Esophagus muscularis mucosa (tissue), 4 donors: ENCODE results near the gene UBALD1. TPM values are rescaled to one million over a fixed set of nuclear protein-coding genes. Genes with fewer than 3 reads are reported as not detected.

Experiments used
- DNase-seq: peaks from one replicate; pipeline ENCODE4 v3.0.0-alpha.2; 2017; ENCODE audit errors: extremely low spot score
- H3K27ac ChIP-seq, 4 donors: fragments of 200-600 bp; sonication (generic); replicated peaks in 1 of 4; 1 replicate in 3 of 4; 2 replicates in 1 of 4; pipeline ENCODE4 v1.5.1; 2016 to 2019; ENCODE audit warnings: mild to moderate bottlenecking in 1 of 4
- H3K27me3 ChIP-seq, 4 donors: fragments of 200-600 bp; sonication (generic); one replicate each; pipeline versions ENCODE4 v1.5.1 to v1.6.0; 2016 to 2019
- H3K36me3 ChIP-seq, 4 donors: fragments of 200-600 bp; sonication (generic); one replicate each; pipeline ENCODE4 v1.5.1; 2016 to 2019
- H3K4me1 ChIP-seq, 4 donors: fragments of 200-600 bp; sonication (generic); one replicate each; pipeline ENCODE4 v1.5.1; 2016 to 2019
- H3K4me3 ChIP-seq, 4 donors: fragments of 200-600 bp; sonication (generic); 1 replicate in 2 of 4; 2 replicates in 2 of 4; pipeline ENCODE4 v1.5.1; 2016 to 2019; ENCODE audit warnings: mild to moderate bottlenecking in 4 of 4, moderate library complexity in 1 of 4
- H3K9me3 ChIP-seq, 4 donors: fragments of 200-600 bp; sonication (generic); 1 replicate in 3 of 4; 2 replicates in 1 of 4; pipeline ENCODE4 v1.5.1; 2016 to 2019
- EP300 ChIP-seq: sonication (generic); formaldehyde crosslinking; IDR thresholded peaks from one replicate; pipeline ENCODE4 v1.6.1; 2017; ENCODE audit warnings: antibody characterized with exemption
- POLR2A ChIP-seq: fragments of 450-650 bp; IDR thresholded peaks from one replicate; pipeline ENCODE4 v1.6.1; 2017; ENCODE audit warnings: antibody characterized with exemption, moderate library complexity, mild to moderate bottlenecking, low read depth
- POLR2AphosphoS5 ChIP-seq, 2 donors: sonication (generic); formaldehyde crosslinking; IDR thresholded peaks; one replicate each; pipeline ENCODE4 v1.6.1; 2017; ENCODE audit warnings: antibody characterized with exemption in 2 of 2
- WGBS: methylation state at CpG from one replicate; pipeline ENCODE4 v1.1.5; 2018; 5-methylcytosine and 5-hydroxymethylcytosine counted together
- intact Hi-C: fragments of 100-400 bp; cut with DNase I; formaldehyde crosslinking; loops from one replicate; pipeline ENCODE4 v1.15.1; 2023
- total RNA-seq, 4 donors: library from RNA; depleted of rRNA; stranded (reverse); fragments of >200 nt; gene quantifications; one replicate each; pipeline versions ENCODE4 v1.1.0 to v1.2.1, GENCODE V29; 2016
- TF ChIP-seq, protein P1 (sequence below), 3 experiments: fragments of 200-600 bp in 2 of 3; fragments of 450-650 bp in 1 of 3; sonication (generic) in 2 of 3; IDR thresholded peaks; one replicate each; pipeline ENCODE4 v1.5.1; 2017 to 2019; ENCODE audit warnings: antibody characterized with exemption in 3 of 3, mild to moderate bottlenecking in 2 of 3, moderate library complexity in 1 of 3

The UBALD1 gene
- total RNA-seq, 4 donors from 2014 or later = 11.2 to 34.6 (median 17.9) TPM

DNA sequence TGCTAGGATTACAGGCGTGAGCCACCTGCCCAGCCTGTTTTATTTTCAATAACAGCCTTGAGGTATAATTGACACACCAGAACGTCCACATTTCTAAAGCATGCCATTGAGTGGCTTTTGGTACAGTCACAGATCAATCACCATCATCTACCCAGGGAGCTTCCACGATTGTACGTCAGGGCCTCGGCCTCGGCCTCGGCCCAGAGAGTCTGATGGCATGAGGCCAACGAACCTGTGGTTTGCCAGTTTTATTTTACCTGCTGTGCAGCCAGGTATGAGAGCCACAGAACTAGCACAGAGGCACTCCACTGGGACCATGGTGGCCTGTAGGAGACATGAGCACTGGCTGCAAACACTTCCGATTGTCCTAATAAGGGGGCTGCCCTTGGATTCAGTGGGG is 8.3 kb downstream of the UBALD1 start:
- TF ChIP-seq EP300 = no peak
- no peak for TF ChIP-seq POLR2A
- no peak for TF ChIP-seq POLR2AphosphoS5 (IDR thresholded peaks at IDR 0.05)
- TF ChIP-seq, protein P1, sequence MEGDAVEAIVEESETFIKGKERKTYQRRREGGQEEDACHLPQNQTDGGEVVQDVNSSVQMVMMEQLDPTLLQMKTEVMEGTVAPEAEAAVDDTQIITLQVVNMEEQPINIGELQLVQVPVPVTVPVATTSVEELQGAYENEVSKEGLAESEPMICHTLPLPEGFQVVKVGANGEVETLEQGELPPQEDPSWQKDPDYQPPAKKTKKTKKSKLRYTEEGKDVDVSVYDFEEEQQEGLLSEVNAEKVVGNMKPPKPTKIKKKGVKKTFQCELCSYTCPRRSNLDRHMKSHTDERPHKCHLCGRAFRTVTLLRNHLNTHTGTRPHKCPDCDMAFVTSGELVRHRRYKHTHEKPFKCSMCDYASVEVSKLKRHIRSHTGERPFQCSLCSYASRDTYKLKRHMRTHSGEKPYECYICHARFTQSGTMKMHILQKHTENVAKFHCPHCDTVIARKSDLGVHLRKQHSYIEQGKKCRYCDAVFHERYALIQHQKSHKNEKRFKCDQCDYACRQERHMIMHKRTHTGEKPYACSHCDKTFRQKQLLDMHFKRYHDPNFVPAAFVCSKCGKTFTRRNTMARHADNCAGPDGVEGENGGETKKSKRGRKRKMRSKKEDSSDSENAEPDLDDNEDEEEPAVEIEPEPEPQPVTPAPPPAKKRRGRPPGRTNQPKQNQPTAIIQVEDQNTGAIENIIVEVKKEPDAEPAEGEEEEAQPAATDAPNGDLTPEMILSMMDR (IDR thresholded peaks at IDR 0.05) = no peak
- Histone ChIP-seq H3K27ac (no peak overlapping the region), H3K4me3 (no peak overlapping the region), H3K4me1 (peaks cover 10 to 53% (median 28%) of the 10 kb centered on the region in 4 donors), H3K9me3 (no peaks in the 10 kb centered on the region), H3K27me3 (peaks cover 0 to 5% (median 0%) of the 10 kb centered on the region in 4 donors), H3K36me3 (peaks cover 17 to 39% (median 33%) of the 10 kb centered on the region in 4 donors)
- 85% methylated on average over 9 of the region's 9 CpGs for whole genome bisulfite sequencing
- DNase-seq = no peak
- intact Hi-C loops = no loop called here

DNA sequence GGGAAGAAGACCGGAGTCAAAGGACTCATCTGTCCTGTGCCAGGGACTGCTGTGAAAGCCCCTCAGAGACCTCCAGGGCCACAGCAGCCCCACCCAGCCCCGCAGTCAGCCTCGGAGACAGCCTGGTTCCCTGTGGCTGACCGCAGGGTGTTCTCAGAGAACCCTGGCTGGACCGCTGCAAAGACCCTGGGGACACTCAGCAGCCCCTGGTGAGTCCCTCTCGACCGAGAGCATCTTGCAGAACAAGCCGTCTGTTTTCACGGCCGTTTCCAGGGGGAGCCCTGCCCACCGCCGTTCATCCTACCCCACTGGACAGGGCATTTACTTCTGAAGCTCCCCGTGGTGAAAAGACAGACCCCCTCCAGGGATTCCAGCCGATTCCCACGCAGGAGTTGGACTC is 10.3 kb downstream of the UBALD1 start:
- whole genome bisulfite sequencing = 51% methylated on average over 12 of the region's 15 CpGs
- intact Hi-C loops = no loop called here

DNA sequence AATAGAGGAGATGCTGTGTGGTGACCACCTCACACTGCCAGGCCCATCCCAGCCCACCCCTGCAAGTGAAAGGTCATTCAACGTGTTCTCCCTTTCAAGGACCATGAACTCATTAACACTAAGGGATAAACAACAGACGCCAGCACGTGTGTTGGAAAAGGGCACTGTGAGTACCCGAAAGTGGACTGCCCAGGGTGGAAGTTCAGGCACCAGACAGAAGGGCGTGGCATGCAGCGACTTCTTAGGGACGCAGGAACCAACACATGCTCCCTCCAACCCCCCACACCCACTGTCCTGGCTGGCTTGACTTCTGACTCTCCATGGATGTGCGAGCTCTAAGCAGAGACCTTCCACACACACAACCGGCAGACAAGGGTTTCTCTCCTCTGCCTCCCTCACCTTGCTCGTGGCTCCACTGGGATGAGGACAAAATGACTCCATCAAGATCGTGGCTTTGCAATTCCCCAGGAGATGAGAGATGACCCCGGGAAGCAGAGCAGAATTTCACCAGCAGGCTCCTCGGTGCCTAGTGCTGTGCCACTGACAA is 11.0 kb downstream of the UBALD1 start:
- peaks cover 7 to 39% (median 21%) of the 10 kb centered on the region in 4 donors for H3K4me1 ChIP-seq
- H3K36me3 ChIP-seq = peaks cover 6 to 21% (median 19%) of the 10 kb centered on the region in 4 donors
- intact Hi-C loops = no loop called here
- WGBS = 76% methylated on average over 11 of the region's 13 CpGs
- no peak overlapping the region for H3K4me3 ChIP-seq
- peaks cover 0 to 5% (median 0%) of the 10 kb centered on the region in 4 donors for H3K27me3 ChIP-seq
- H3K9me3 ChIP-seq = no peaks in the 10 kb centered on the region
- no peak overlapping the region for H3K27ac ChIP-seq
- TF ChIP-seq POLR2AphosphoS5 (IDR thresholded peaks at IDR 0.05) = no peak
- TF ChIP-seq, protein P1 (IDR thresholded peaks at IDR 0.05) = no peak
- no peak for TF ChIP-seq POLR2A
- TF ChIP-seq EP300 = no peak
- no peak for DNase-seq

More for the DNA sequence above, 10.3 kb downstream of the UBALD1 start:
- peaks cover 13 to 28% (median 26%) of the 10 kb centered on the region in 4 donors for H3K36me3 ChIP-seq
- H3K27me3 ChIP-seq = peaks cover 0 to 5% (median 0%) of the 10 kb centered on the region in 4 donors
- TF ChIP-seq EP300 (no peak), POLR2A (no peak)
- TF ChIP-seq, protein P1 (IDR thresholded peaks at IDR 0.05) = no peak
- H3K27ac ChIP-seq = no peak overlapping the region
- peaks cover 7 to 42% (median 21%) of the 10 kb centered on the region in 4 donors for H3K4me1 ChIP-seq
- DNase-seq = no peak
- H3K4me3 ChIP-seq = no peak overlapping the region
- H3K9me3 ChIP-seq = no peaks in the 10 kb centered on the region

DNA sequence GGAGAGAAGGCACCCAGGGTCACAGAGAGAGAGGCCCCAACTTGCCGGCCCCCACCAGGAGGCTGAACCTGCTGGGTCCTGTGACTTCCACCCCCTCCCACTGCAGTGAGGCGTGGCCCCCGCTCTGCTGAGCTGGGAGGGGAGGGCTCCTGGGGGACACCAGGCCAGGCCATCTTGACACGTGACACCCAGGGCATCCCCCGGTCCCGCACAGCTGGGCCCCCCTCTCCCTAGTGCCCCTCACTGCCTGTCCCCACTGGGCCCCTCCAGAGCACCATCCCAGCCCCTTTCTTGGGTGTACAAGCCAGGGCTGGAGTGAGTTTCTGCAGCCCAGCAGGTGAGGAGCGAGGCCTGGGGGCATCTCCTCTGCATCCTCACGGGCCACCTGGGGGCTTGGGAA is 12.4 kb downstream of the UBALD1 start:
- no peak overlapping the region for H3K4me3 ChIP-seq
- intact Hi-C loops = no loop called here
- peaks cover 0 to 8% (median 6%) of the 10 kb centered on the region in 4 donors for H3K36me3 ChIP-seq
- H3K4me1 ChIP-seq = peaks cover 7 to 39% (median 21%) of the 10 kb centered on the region in 4 donors
- 46% methylated on average over 5 of the region's 8 CpGs for WGBS
- no peak overlapping the region for H3K27ac ChIP-seq
- H3K9me3 ChIP-seq = no peaks in the 10 kb centered on the region
- peaks cover 0 to 5% (median 0%) of the 10 kb centered on the region in 4 donors for H3K27me3 ChIP-seq
- DNase-seq = no peak
- TF ChIP-seq, protein P1 (IDR thresholded peaks at IDR 0.05) = no peak
- TF ChIP-seq POLR2A = no peak
- TF ChIP-seq POLR2AphosphoS5 (IDR thresholded peaks at IDR 0.05) = no peak
- no peak for TF ChIP-seq EP300

DNA sequence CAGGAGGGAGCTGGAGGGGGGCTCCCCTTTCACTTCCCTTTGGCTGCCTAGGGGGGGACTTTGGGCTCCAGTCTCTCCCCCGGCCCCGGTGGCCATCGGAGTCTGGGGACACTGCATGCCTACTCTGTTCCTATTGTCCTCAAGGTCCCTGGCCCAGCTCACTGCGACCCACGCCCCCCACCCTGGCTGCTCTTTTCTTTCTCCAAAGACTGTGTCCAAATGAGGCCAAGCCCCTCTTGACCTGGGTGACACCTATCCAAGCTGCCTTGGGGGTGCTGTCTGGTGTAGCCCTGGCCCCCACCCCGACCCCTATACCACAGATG is 12.9 kb downstream of the UBALD1 start:
- no peaks in the 10 kb centered on the region for H3K9me3 ChIP-seq
- intact Hi-C loops = no loop called here
- H3K36me3 ChIP-seq = peaks cover 0 to 2% (median 1%) of the 10 kb centered on the region in 4 donors
- no peak overlapping the region for H3K4me3 ChIP-seq
- peaks cover 7 to 39% (median 21%) of the 10 kb centered on the region in 4 donors for H3K4me1 ChIP-seq
- DNase-seq = no peak
- 63% methylated on average over 6 of the region's 6 CpGs for WGBS
- peaks cover 0 to 5% (median 0%) of the 10 kb centered on the region in 4 donors for H3K27me3 ChIP-seq
- peak overlapping the region in 1 of 4 donors; percentile 33 for H3K27ac ChIP-seq
- no peak for TF ChIP-seq EP300
